Liver (tissue), 9 donors: ENCODE measurements around the gene FLOT1. TPM values are rescaled to one million over a fixed set of nuclear protein-coding genes. Genes with fewer than 3 reads are reported as not detected.

Source experiments
- DNase-seq: peaks from one replicate; pipeline ENCODE4 v3.0.0-alpha.2; 2017; ENCODE audit warnings: low spot score
- H3K27ac ChIP-seq, 2 donors: one replicate each; pipeline ENCODE4 v1.7.0; 2013; ENCODE audit warnings: inconsistent platforms in 2 of 2, low read length in 2 of 2, control low read depth in 1 of 2, low read depth in 1 of 2, mild to moderate bottlenecking in 1 of 2
- H3K27me3 ChIP-seq, 4 donors: one replicate each; pipeline versions ENCODE4 v1.6.1 to v1.7.0; 2013; ENCODE audit warnings: low read length in 3 of 4, inconsistent platforms in 1 of 4, mild to moderate bottlenecking in 1 of 4, moderate library complexity in 1 of 4; ENCODE audit not compliant: control insufficient read depth in 4 of 4, insufficient read depth in 4 of 4
- H3K36me3 ChIP-seq, 4 donors: one replicate each; pipeline versions ENCODE4 v1.6.1 to v1.7.0; 2013; ENCODE audit warnings: low read length in 3 of 4, mild to moderate bottlenecking in 3 of 4, low read depth in 1 of 4, moderate library complexity in 1 of 4; ENCODE audit not compliant: control insufficient read depth in 4 of 4, insufficient read depth in 3 of 4
- H3K4me1 ChIP-seq, 4 donors: one replicate each; pipeline versions ENCODE4 v1.6.1 to v1.7.0; 2013; ENCODE audit warnings: low read length in 3 of 4, mild to moderate bottlenecking in 3 of 4, moderate library complexity in 1 of 4; ENCODE audit not compliant: control insufficient read depth in 4 of 4, insufficient read depth in 4 of 4
- H3K4me3 ChIP-seq, 3 donors: one replicate each; pipeline versions ENCODE4 v1.6.1 to v1.7.0; 2013; ENCODE audit warnings: low read length in 3 of 3, control low read depth in 1 of 3, low read depth in 1 of 3, mild to moderate bottlenecking in 1 of 3
- H3K9ac ChIP-seq, 2 donors: one replicate each; pipeline ENCODE4 v1.7.0; 2013; ENCODE audit warnings: low read length in 2 of 2, mild to moderate bottlenecking in 2 of 2, moderate library complexity in 2 of 2, control low read depth in 1 of 2, low read depth in 1 of 2
- H3K9me3 ChIP-seq, 4 donors: one replicate each; pipeline versions ENCODE4 v1.6.1 to v1.7.0; 2013; ENCODE audit warnings: low read length in 3 of 4; ENCODE audit not compliant: control insufficient read depth in 4 of 4
- ATF3 ChIP-seq: IDR thresholded peaks from 2 replicates; pipeline ENCODE4 v1.6.1; 2016; ENCODE audit warnings: antibody characterized with exemption
- EGR1 ChIP-seq, 2 donors: IDR thresholded peaks; 2 replicates each; pipeline ENCODE4 v1.6.1; 2016 to 2018; ENCODE audit warnings: antibody characterized with exemption in 2 of 2, low read depth in 2 of 2
- FOXA1 ChIP-seq: IDR thresholded peaks from 2 replicates; pipeline ENCODE4 v1.6.1; 2016; ENCODE audit warnings: antibody characterized with exemption
- FOXA2 ChIP-seq: IDR thresholded peaks from 2 replicates; pipeline ENCODE4 v1.6.1; 2016; ENCODE audit warnings: antibody characterized with exemption
- GABPA ChIP-seq, 2 donors: IDR thresholded peaks in 1 of 2; conservative IDR thresholded peaks in 1 of 2; 2 replicates each; pipeline ENCODE4 v1.6.1; 2016; ENCODE audit warnings: antibody characterized with exemption in 2 of 2, mild to moderate bottlenecking in 1 of 2, moderate library complexity in 1 of 2
- HNF4A ChIP-seq, 2 donors: conservative IDR thresholded peaks; 2 replicates each; pipeline ENCODE4 v1.6.1; 2016; ENCODE audit warnings: antibody characterized with exemption in 2 of 2, mild to moderate bottlenecking in 2 of 2
- JUND ChIP-seq, 2 donors: IDR thresholded peaks; 2 replicates each; pipeline ENCODE4 v1.6.1; 2016; ENCODE audit warnings: antibody characterized with exemption in 2 of 2
- NR2F2 ChIP-seq: IDR thresholded peaks from 2 replicates; pipeline ENCODE4 v1.6.1; 2016; ENCODE audit warnings: antibody characterized with exemption
- RAD21 ChIP-seq, 2 donors: IDR thresholded peaks; 2 replicates each; pipeline ENCODE4 v1.6.1; 2016; ENCODE audit warnings: antibody characterized with exemption in 2 of 2, mild to moderate bottlenecking in 2 of 2
- RXRA ChIP-seq, 2 donors: IDR thresholded peaks; 2 replicates each; pipeline ENCODE4 v1.6.1; 2017 to 2018; ENCODE audit warnings: antibody characterized with exemption in 2 of 2, mild to moderate bottlenecking in 1 of 2
- SP1 ChIP-seq: IDR thresholded peaks from 2 replicates; pipeline ENCODE4 v1.6.1; 2018; ENCODE audit warnings: antibody characterized with exemption, mild to moderate bottlenecking
- TAF1 ChIP-seq: conservative IDR thresholded peaks from 2 replicates; pipeline ENCODE4 v1.6.1; 2016; ENCODE audit warnings: antibody characterized with exemption, mild to moderate bottlenecking
- YY1 ChIP-seq: IDR thresholded peaks from 2 replicates; pipeline ENCODE4 v1.6.1; 2016; ENCODE audit warnings: antibody characterized with exemption, mild to moderate bottlenecking
- ZBTB33 ChIP-seq: IDR thresholded peaks from 2 replicates; pipeline ENCODE4 v1.6.1; 2016; ENCODE audit warnings: antibody characterized with exemption
- WGBS: extraction: QIAGEN DNeasy Blood & Tissue Kit; methylation state at CpG from one replicate; pipeline ENCODE4 v1.1.7; 2013; 5-methylcytosine and 5-hydroxymethylcytosine counted together
- polyA plus RNA-seq, 2 donors: library from polyadenylated mRNA; stranded (reverse) in 1 of 2; unstranded in 1 of 2; fragments of 200-250 nt in 1 of 2; fragments of >200 nt in 1 of 2; fragmentation: Nextera tagmentation in 1 of 2; extraction: Ambion mirVana in 1 of 2; gene quantifications; one replicate each; pipeline versions ENCODE4 v1.2.1 to v1.2.3, GENCODE V29; 2013 to 2015
- total RNA-seq, 2 donors: library from RNA; depleted of rRNA; stranded (reverse); fragments of >200 nt; gene quantifications; one replicate each; pipeline ENCODE4 v1.2.3, GENCODE V29; 2014
- TF ChIP-seq, protein P1 (sequence below): fragments of 150-350 bp; IDR thresholded peaks from 2 replicates; pipeline ENCODE4 v1.5.1; 2017; ENCODE audit warnings: improper control_type of control experiment, low read depth, low read length; ENCODE audit not compliant: missing input control
- TF ChIP-seq, protein P2 (sequence below): IDR thresholded peaks from 2 replicates; pipeline ENCODE4 v1.6.1; 2016; ENCODE audit warnings: antibody characterized with exemption, mild to moderate bottlenecking
- TF ChIP-seq, protein P3 (sequence below): IDR thresholded peaks from 2 replicates; pipeline ENCODE4 v1.6.1; 2016; ENCODE audit warnings: antibody characterized with exemption
- donor health status: healthy.
- donor health status: healthy.
- donor health status: healthy.
- donor health status: healthy.
- donor health status: healthy.

FLOT1 gene
- total and polyA plus RNA-seq, 4 donors, result 38.6 to 99.8 (median 59.5) TPM

- whole genome bisulfite sequencing, result 74% methylated on average over 12 of the region's 12 CpGs
- Histone ChIP-seq H3K9ac (no peak overlapping the region), H3K27ac (peak overlapping the region; percentile 43 to 76), H3K36me3 (no peaks in the 10 kb centered on the region), H3K4me3 (no peak overlapping the region), H3K9me3 (no peaks in the 10 kb centered on the region), H3K4me1 (peaks cover 5 to 19% (median 16%) of the 10 kb centered on the region in 4 donors), H3K27me3 (no peaks in the 10 kb centered on the region)
- DNase-seq, result no peak
- TF ChIP-seq SP1, result peak; percentile 17
- no peak for TF ChIP-seq EGR1 (IDR thresholded peaks at IDR 0.05; ENCODE audit: low read depth in 2 of 2)
- TF ChIP-seq NR2F2, result peak; percentile 46
- TF ChIP-seq, protein P1, sequence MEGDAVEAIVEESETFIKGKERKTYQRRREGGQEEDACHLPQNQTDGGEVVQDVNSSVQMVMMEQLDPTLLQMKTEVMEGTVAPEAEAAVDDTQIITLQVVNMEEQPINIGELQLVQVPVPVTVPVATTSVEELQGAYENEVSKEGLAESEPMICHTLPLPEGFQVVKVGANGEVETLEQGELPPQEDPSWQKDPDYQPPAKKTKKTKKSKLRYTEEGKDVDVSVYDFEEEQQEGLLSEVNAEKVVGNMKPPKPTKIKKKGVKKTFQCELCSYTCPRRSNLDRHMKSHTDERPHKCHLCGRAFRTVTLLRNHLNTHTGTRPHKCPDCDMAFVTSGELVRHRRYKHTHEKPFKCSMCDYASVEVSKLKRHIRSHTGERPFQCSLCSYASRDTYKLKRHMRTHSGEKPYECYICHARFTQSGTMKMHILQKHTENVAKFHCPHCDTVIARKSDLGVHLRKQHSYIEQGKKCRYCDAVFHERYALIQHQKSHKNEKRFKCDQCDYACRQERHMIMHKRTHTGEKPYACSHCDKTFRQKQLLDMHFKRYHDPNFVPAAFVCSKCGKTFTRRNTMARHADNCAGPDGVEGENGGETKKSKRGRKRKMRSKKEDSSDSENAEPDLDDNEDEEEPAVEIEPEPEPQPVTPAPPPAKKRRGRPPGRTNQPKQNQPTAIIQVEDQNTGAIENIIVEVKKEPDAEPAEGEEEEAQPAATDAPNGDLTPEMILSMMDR, result no peak
- no peak for TF ChIP-seq GABPA (IDR thresholded peaks at IDR 0.05 in 1 of 2, conservative IDR thresholded peaks at IDR 0.05 in 1 of 2)
- TF ChIP-seq, protein P2, sequence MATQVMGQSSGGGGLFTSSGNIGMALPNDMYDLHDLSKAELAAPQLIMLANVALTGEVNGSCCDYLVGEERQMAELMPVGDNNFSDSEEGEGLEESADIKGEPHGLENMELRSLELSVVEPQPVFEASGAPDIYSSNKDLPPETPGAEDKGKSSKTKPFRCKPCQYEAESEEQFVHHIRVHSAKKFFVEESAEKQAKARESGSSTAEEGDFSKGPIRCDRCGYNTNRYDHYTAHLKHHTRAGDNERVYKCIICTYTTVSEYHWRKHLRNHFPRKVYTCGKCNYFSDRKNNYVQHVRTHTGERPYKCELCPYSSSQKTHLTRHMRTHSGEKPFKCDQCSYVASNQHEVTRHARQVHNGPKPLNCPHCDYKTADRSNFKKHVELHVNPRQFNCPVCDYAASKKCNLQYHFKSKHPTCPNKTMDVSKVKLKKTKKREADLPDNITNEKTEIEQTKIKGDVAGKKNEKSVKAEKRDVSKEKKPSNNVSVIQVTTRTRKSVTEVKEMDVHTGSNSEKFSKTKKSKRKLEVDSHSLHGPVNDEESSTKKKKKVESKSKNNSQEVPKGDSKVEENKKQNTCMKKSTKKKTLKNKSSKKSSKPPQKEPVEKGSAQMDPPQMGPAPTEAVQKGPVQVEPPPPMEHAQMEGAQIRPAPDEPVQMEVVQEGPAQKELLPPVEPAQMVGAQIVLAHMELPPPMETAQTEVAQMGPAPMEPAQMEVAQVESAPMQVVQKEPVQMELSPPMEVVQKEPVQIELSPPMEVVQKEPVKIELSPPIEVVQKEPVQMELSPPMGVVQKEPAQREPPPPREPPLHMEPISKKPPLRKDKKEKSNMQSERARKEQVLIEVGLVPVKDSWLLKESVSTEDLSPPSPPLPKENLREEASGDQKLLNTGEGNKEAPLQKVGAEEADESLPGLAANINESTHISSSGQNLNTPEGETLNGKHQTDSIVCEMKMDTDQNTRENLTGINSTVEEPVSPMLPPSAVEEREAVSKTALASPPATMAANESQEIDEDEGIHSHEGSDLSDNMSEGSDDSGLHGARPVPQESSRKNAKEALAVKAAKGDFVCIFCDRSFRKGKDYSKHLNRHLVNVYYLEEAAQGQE, result no peak
- TF ChIP-seq TAF1, result no peak
- no peak for TF ChIP-seq FOXA1
- no peak for TF ChIP-seq YY1
- no peak for TF ChIP-seq HNF4A (conservative IDR thresholded peaks at IDR 0.05)
- TF ChIP-seq RAD21 (IDR thresholded peaks at IDR 0.05), result no peak
- no peak for TF ChIP-seq FOXA2
- no peak for TF ChIP-seq ATF3
- no peak for TF ChIP-seq RXRA (IDR thresholded peaks at IDR 0.05)
- TF ChIP-seq, protein P3, sequence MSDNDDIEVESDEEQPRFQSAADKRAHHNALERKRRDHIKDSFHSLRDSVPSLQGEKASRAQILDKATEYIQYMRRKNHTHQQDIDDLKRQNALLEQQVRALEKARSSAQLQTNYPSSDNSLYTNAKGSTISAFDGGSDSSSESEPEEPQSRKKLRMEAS, result no peak
- TF ChIP-seq JUND (IDR thresholded peaks at IDR 0.05), result peak; percentile 47 to 51
- TF ChIP-seq ZBTB33, result no peak
Measured at GRCh38 chr6:30752157-30752927, 9.9 kb upstream of the FLOT1 start.
